HG02588 (cell line): Measurements from ENCODE around the gene STX16.
"Not testable (repeated sequence)": the region's sequence is repeated elsewhere in the genome, so short reads cannot be mapped to it uniquely, and the experiment has no call there.

Experiments
- ATAC-seq: cut with Tn5 transposase; IDR thresholded peaks from one replicate; pipeline ENCODE4 v1.9.1; 2021; ENCODE audit warnings: mild to moderate bottlenecking, moderate library complexity; ENCODE audit not compliant: unreplicated experiment

The STX16 gene

DNA sequence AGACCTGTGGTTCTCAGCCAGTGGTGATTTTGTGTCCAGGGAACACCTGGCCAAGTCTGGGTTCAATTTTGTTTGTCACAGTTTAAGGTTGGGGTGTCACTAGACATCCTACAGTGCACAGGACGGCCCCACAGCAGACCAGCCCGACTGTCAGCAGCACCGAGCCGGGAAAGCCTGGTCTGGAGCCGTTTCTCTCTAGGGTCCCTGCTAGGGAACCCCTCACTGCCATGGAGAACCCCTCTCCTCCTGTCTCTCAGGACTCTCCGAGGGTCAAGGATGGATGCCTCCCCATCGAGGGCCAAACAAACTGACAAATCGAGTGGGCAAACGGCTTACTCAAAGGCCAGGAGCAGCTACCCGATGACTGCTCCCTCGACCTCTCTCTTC, 15.8 kb upstream of the STX16 start:
- ATAC-seq, result no peak

DNA sequence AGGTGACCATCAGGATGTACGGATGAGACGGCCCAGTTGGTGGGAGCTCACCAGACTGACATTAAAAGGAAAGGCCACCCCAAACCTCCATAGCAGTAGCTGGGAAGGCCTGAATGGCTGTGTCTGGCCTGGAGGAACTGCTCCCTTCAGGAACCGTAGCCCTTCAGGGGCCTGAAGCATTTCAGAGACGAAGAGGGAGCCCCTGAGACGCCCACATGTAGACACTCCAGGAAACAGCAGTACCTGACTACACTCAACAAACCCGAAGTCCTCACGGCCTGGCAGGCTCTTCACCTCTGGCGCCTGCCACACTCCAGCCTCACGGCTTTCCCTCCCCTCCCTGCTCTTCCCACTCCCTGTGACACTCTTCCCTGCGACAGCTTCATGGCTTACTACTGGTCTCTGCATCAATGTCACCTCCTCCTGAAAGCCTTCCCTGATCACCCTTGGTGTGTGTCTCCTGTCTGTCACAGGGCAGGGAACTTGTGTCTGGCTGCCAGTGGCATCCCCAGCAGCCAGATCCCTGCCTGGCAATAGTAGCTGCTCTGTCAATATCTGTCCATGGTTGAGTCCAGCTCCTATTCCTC, 14.6 kb upstream of the STX16 start:
- ATAC-seq, result no peak

DNA sequence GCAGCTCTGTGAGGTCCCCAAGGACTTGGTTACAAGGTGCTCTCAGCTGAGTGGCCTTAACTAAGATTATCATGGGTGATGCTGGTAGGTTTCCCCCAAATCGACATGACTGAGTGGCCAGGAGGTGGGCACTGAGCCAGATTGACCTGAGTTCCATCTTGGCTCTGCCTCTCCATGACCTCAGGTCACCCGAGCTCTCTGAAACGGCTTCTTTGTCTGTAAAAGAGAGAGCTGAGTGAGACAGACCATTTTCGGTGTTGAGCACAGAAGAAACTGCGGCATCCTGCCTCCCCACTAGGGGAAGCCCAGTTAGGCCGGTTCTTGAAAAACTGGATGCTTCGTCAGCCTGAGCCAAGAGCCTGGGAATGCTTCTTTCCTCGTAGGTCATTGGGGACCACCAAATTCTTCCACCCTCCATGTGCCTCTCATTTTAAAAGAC, 14.1 kb upstream of the STX16 start:
- no peak for ATAC-seq

DNA sequence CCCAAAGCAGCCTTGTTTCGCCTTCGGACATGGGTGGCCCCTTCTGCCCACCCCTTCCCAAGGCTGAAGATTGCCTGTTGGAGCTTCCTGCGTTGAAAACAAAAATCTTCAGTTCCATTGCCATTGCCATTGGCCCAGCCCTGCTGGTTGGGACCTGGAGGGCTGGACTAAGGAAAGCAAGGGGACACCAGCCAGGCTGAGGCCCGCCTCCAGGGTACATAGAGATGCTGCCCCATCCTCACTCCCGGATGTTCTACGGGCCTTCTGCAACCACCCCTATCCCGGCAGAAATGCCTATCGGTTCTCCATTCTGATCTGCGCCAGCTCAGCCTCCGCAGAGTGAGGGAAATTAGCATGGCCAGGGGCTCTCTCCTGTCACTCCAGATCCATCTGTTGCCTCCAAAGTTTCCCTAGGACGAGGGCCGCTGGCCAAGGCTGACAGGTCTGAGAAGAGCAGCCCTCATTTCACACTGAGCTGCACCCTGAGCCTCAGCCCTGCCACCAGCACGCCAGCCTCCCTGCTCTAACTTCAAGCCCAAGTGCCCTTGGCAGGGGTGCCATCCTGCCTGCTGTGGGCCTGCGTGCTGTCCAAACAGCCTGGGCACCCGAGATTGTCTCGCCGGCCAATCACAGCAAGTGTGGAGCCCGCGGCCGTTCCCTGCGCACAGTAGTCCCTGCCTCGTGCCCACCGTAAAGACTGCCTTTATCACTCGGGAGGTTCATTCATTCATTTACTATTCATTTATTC, 13.4 kb upstream of the STX16 start:
- no peak for ATAC-seq

DNA sequence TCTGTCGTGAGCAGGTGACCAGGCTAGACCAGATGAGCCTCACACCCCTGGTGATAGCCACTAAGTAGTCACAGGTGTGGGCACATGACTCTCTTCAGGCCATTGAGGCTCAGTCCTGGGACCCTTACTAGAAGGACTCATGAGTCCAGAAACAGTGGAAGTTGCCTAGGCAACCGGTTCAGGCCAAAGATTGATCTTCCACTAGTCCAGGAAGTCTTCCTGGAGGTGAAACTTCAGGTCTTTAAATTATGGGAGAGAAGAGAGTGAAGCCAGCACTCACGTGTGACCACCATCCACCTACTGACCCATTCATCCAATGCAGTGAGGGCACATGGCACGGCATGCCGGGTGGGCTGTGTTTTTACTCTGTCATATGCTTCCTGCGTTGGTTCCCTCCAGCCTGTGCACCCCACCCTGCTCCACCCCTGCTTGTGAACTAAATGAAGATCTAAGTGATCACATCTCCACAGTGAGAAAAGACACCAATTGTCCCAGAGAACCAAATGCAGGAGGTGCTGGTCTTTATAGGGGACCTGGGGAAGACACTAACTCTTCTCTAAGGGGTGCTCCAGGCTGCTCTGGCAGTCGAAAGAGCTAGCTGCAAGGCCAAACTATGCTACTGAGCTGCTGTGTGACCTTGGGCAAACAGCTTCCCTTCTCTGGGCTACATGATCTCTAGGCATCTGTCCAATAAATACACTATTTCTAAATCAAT, 12.5 kb upstream of the STX16 start:
- ATAC-seq, result no peak

DNA sequence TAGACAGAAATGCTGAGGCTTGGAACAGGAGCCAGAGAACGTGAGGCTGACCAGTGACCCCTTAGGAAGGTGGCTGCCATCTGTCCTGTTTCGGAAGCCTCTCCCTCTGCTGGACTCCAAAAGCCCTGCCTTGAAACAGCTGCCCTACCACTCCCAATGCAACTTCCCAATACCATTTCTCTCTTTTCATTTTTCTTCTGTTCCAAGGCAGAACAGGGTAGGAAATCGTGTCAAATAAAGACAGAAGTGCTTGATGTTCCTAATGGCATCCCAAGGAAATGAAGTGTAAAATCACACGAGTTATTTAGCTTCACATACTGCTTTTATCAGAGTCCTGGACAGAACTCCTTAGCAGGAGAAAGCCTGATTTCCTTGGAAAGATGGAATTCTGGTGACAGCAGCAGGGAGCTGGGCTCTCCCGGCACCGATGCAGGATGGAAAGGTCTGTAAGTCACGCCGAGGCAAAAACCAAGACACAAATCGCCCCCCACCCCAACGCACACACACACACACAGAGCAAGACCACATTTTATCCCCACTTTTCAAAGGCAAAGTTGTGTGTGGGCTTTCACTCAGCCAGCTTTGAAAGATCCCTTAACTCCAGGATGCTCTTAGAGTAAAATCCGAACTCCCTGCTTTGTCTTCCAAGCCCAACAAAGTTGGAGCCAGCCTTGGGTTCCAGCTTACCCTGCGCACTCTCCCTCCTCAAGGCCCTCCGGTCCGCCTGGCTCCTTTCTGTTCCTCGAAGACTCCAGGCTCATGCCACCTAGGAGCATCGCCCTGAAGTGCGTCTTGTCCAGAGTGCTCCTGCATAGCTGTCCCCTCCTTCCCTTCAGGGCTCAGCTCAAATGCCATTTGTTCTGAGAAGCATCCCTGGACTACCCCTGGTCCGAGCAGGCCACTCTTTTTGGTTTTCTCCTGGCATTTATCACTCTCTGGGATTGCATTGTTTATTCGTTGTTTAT, 11.6 kb upstream of the STX16 start:
- no peak for ATAC-seq

DNA sequence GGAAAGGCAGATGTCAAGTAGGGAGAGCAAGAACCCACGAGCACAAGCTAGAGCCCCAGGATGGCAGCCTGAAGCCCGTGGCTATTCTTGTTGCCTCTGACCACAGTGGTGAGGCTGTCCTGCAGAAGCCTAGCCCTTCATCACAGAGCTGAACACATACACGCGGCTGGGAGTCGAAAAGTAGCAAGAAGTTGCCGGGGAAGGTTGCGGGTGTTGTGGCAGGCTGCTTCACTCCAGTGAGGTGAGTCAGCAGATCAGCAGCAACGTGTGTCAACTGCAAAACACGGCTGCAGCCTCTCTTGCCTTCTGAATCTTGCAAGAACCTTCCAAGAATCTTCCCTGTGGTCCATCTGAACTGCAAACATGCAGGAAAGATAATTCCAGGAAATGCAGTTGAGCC, 10.6 kb upstream of the STX16 start:
- no peak for ATAC-seq

DNA sequence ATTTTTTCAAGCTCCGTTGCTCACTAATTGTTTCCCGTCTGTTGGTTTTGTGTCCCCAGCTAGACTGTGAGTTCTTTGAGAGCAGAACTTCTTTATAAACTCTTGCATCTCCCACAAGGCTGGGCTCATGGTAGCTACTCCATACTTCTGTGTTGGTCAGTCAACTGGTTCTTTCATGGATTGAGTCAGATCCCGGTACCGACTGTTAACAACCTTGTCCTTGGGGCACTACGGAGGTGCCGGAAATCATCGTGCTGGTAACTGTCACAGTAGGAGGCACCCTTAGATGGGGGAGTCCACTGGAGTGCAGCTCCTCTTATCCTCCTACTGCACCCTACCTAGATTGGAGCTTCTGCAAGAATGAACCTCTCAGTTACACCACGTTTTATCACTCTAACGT, 8.6 kb upstream of the STX16 start:
- ATAC-seq, result no peak

DNA sequence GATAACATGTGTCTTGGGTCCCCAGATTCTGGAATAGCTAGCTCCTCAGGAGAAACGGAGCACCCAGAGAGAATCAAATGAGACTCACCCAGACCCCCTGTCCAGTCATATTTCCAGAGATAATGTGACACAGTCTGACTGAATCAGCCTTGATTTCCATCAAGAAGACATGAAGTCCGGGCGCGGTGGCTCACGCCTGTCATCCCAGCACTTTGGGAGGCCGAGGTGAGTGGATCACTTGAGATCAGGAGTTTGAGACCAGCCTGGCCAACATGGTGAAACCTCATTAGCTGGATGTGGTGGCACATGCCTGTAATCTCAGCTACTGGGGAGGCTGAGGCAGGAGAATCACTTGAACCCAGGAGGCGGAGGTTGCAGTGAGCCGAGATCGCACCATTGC, 8.2 kb upstream of the STX16 start:
- ATAC-seq, result not testable (repeated sequence)

DNA sequence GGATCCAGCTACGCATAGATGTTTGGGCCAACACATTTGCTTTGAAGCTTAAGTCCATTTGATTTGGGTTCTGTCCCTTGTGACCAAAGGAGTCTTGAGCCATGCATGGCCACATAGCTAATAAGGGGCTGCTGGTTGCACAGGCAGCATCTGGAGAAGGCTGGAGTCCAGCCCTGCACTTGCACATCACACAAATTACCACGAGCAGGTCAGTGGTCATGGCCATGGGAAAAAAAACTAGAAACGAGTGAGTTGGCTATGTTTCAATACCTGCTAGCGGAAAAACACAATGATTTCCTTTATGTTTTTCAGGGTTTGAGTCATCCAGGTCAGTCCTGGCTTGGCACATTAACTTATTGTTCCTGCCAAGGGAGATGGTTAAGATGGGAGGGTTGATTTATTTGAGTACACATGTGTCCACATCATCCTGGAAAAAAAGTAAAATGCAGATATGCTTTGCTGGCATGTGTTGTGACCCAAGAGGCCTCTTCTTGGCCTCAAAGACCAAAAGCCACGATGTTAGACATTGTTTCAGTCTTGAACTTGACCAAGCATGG, 5.6 kb upstream of the STX16 start:
- no peak for ATAC-seq

DNA sequence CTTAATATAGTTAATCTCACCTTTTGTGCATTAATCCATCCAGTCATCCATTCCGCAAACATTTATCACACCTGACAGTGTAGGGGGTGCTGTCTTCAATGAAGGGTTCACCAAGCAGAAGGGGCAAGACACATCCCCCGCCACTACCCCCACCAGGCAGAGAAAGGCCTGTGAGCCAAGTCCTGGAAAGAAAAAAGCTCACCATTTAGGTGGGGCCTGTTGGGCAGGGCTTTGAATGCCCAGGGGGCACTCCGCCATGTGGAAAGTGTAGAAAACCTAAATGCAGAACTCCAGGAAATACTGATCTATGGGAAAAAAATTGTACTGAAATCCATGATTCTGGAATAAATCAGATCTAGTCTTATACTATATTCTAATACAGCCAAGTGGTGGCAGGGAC, 4.8 kb upstream of the STX16 start:
- ATAC-seq, result no peak

DNA sequence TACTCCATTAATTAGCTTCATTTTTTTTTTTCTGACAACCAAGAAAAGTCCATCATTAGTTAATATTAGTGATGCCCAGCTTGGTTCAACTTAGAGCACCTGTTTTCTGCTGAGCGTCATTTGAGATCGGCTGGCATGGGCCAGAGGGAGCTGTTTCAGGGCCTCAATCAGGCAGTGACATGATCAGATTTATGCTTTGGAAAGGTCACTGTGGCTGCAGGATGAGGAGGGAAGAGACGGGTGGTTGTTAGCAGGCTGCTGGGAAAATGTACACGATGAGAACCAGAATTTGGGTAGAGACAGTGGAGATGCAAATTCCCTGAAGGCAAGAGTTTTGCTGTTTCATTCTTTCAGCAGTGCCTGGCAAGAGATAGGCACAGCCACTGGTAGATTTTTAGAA, 4.4 kb upstream of the STX16 start:
- no peak for ATAC-seq

DNA sequence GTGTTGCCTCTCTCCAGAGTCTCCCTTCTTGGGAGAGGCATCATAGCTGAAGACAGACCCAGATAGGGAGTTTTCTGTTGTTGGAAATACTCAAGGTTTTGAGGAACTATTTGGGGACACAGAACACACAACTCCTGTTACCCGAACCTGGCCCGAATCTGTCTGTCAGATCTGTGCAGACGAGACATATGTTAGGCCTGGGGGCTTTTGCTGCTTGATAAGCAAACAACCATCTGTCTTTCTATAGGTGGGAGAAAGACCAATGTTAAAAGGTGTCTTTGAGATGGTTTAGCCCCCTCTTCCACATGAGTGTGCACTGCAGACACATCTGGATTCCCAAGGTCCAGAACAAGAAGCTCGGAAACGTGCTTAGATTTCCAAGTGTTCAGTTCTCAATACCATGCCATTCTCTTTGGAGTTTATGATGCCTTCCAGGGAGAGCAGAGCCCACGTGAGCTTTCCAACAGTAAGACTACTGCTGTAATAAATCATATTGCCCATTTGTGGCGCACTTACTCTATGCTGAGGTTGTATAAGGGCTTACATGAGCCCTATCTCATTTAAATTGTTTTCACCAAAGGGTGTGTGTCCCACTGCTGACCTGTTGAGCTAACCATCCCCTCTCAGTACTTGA, 3.8 kb upstream of the STX16 start:
- ATAC-seq, result no peak

DNA sequence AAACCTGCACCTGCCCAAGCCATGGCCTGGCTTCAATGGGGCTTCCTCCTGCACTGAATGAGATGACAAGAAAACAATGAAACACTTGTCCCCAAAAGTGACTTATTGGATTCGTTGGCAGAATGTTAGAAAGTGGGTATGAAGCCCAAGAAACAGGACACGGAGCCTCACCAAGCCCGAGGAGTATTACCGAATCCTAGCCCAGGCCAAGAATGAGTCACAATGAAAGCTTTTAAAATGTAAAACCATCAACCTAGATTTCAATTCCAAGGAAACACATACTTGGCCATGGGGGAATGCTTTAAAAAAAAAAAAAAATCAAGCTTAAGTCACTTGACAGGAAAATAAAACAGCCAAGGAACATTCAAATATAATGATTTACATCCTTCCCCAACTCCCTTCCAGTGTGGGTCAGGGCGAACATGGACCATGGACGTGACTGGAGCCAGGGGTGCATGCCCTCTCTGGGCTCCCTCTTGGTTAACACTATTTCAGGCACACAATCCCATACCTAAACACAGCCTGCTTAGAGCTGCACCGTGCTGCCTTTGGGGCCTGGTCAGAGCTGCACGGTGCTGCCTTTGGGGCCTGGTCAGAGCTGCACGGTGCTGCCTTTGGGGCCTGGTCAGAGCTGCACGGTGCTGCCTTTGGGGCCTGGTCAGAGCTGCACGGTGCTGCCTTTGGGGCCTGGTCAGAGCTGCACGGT, 3.1 kb upstream of the STX16 start:
- no peak for ATAC-seq

DNA sequence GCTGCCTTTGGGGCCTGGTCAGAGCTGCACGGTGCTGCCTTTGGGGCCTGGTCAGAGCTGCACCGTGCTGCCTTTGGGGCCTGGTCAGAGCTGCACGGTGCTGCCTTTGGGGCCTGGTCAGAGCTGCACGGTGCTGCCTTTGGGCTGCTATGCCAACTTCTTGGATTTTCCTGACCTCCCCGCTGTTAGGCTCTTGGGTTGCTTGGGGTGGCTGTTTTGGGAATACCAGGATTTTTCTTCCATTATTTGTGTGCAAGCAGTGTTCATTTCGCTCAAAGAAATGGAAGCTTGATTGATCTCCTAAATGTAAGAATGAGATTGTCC, 2.6 kb upstream of the STX16 start:
- ATAC-seq, result not testable (repeated sequence)

DNA sequence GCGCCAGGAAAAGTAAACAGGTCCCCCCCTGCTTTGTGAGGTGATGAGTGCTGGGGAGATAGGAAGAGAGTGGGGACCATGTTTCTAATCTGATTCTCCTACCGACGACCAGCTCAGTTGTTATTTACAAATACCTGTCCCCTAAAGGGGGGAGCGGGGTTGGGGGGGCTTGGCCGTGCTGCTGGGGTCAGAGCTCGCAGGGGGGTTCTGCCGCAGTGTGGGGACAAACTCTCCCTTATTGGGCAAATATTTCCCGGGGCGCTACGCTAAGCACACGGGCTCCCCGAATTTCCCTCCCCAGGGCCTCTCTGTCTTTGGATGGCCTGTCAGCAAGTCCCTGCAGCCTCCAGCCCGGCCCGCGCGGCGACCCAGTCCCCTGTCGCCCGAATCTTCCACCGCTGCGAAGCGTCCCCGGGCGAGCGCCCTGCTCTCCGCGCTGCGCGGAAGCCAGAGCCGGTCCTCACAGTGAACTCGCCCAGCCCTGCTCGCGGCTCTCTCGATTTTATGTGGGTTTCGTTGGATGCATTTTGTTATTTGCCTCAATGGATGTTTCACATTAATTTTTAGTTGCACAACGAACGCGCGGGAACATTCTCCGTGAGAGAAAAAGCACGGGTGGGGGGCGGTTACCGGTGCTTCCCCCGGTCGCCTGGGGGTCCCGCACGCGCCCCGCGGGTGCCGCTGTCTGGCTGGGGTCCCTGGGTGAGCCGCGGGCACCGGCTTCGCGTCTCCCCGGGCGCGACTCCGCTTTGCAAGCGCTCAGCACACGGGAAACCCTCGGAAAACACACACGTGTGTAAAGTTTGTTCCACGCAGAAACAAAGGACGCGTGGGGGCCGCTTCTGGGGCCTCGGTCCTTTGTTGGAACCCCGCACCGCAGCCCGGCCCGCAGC, 1.5 kb upstream of the STX16 start:
- no peak for ATAC-seq

DNA sequence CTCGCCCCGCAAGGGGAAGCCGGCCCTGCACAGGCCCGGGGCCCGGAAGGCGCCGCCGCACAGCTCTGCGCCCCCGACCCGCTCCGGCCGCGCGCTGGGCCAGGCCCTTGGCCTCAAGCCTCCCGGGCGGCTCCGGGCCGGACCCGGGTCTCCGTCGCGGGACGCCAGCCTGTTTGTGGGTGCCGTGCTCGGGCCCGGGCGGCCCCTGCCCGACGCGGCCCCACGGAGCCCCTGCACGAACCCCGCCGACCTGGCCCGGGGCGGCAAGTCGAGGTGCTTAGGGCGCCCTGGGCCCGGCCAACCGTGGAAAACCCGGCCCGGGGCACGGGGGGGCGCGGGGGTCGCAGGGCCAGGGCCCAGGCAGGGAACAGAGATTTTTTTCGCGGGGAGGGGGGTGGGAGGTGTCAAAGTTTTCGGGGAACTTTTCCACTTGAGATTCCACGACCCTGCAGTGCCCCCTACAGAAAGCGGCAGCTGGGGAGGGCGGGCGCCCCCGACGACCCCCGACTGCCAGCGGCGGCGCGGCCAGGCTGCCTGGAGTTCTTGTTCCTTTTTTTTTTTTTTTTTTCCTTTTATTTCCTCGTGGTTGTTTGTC, 805 bp upstream of the STX16 start:
- peak; percentile 17 for ATAC-seq

DNA sequence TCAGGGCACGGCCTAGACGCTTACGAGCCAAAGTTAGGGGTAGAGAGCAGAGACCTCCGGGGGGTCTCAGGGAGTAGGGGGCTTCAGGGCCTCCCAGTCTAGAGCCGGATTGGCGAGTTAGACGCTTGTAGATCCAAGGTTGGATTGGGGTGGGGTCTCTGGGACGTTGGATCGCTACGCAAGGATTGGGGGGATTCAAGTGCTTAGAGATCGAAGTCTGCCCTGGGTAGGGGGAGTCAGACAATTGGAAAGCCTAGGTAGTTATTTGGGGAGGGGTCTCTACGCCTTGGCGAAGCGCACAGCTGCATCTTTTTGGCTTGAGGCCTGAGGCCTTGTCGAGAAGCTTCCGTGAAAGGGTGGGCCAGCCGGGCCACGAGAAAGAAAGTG, 469 bp downstream of the STX16 start:
- ATAC-seq, result no peak
